NOMO-1 (cell line): ENCODE measurements around the gene ADARB2.

Experiments used
- DNase-seq, 2 experiments: peaks; one replicate each; lab custom pipeline; 2025; ENCODE audit not compliant: unreplicated experiment in 2 of 2; lab: John Stamatoyannopoulos, UW

The ADARB2 gene

GRCh38 chr10:1274701-1275544, 462.4 kb downstream of the ADARB2 start:
- no peak for DNase-seq

- no peak for DNase-seq
These were observed 463.1 kb downstream of the ADARB2 start for GRCh38 chr10:1274111-1274661.

- DNase-seq: no peak
These were observed 463.8 kb downstream of the ADARB2 start for GRCh38 chr10:1273372-1274105.

GRCh38 chr10:1272777-1273161, 464.6 kb downstream of the ADARB2 start:
- no peak for DNase-seq

GRCh38 chr10:1272079-1272776, 465.1 kb downstream of the ADARB2 start:
- no peak for DNase-seq

GRCh38 chr10:1270906-1271305, 466.4 kb downstream of the ADARB2 start:
- no peak for DNase-seq

GRCh38 chr10:1270490-1270889, 466.8 kb downstream of the ADARB2 start:
- DNase-seq: no peak

- peak; percentile 37 to 54 for DNase-seq
These were observed 468.5 kb downstream of the ADARB2 start for GRCh38 chr10:1268831-1269230.

GRCh38 chr10:1267568-1267967, 469.8 kb downstream of the ADARB2 start:
- DNase-seq: no peak

GRCh38 chr10:1267148-1267547, 470.2 kb downstream of the ADARB2 start:
- no peak for DNase-seq

- DNase-seq: no peak
These were observed 471.1 kb downstream of the ADARB2 start for GRCh38 chr10:1266033-1266802.

GRCh38 chr10:1264001-1264400, 473.3 kb downstream of the ADARB2 start:
- DNase-seq: no peak

- no peak for DNase-seq
These were observed 480.1 kb downstream of the ADARB2 start for GRCh38 chr10:1257274-1257673.

GRCh38 chr10:1256432-1256725, 480.9 kb downstream of the ADARB2 start:
- DNase-seq: no peak

- DNase-seq: no peak
These were observed 481.5 kb downstream of the ADARB2 start for GRCh38 chr10:1255600-1256431.

GRCh38 chr10:1255118-1255517, 482.2 kb downstream of the ADARB2 start:
- DNase-seq: no peak

GRCh38 chr10:1253523-1254353, 483.6 kb downstream of the ADARB2 start:
- no peak for DNase-seq

- no peak for DNase-seq
These were observed 485.6 kb downstream of the ADARB2 start for GRCh38 chr10:1251769-1252168.
